ENCODE measurements around the gene PTCH2.
"Not testable (repeated sequence)": the region's sequence is repeated elsewhere in the genome, so short reads cannot be mapped to it uniquely, and the experiment has no call there.

GRCh38 chr1:44838294-44838693 is 4.8 kb downstream of the PTCH2 start:
- TF ChIP-seq, protein P1, sequence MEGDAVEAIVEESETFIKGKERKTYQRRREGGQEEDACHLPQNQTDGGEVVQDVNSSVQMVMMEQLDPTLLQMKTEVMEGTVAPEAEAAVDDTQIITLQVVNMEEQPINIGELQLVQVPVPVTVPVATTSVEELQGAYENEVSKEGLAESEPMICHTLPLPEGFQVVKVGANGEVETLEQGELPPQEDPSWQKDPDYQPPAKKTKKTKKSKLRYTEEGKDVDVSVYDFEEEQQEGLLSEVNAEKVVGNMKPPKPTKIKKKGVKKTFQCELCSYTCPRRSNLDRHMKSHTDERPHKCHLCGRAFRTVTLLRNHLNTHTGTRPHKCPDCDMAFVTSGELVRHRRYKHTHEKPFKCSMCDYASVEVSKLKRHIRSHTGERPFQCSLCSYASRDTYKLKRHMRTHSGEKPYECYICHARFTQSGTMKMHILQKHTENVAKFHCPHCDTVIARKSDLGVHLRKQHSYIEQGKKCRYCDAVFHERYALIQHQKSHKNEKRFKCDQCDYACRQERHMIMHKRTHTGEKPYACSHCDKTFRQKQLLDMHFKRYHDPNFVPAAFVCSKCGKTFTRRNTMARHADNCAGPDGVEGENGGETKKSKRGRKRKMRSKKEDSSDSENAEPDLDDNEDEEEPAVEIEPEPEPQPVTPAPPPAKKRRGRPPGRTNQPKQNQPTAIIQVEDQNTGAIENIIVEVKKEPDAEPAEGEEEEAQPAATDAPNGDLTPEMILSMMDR (IDR thresholded peaks at IDR 0.05) = not testable (repeated sequence)
- TF ChIP-seq EZH2phosphoT487, EZH2 (IDR thresholded peaks at IDR 0.05): not testable (repeated sequence)

Data from neural progenitor cell (in vitro differentiated cells).